ENCODE results near the gene CD79A.

- TF ChIP-seq, protein P1, sequence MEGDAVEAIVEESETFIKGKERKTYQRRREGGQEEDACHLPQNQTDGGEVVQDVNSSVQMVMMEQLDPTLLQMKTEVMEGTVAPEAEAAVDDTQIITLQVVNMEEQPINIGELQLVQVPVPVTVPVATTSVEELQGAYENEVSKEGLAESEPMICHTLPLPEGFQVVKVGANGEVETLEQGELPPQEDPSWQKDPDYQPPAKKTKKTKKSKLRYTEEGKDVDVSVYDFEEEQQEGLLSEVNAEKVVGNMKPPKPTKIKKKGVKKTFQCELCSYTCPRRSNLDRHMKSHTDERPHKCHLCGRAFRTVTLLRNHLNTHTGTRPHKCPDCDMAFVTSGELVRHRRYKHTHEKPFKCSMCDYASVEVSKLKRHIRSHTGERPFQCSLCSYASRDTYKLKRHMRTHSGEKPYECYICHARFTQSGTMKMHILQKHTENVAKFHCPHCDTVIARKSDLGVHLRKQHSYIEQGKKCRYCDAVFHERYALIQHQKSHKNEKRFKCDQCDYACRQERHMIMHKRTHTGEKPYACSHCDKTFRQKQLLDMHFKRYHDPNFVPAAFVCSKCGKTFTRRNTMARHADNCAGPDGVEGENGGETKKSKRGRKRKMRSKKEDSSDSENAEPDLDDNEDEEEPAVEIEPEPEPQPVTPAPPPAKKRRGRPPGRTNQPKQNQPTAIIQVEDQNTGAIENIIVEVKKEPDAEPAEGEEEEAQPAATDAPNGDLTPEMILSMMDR (IDR thresholded peaks at IDR 0.05): no peak
- no peak for TF ChIP-seq POLR2A (IDR thresholded peaks at IDR 0.05)
Measured at GRCh38 chr19:41839211-41839610, 37.9 kb upstream of the CD79A start.

All from esophagus squamous epithelium (tissue), 4 donors.